Transverse colon (tissue), 3 donors: ENCODE measurements around the gene CPA1.

Source experiments
- CTCF ChIP-seq, 5 experiments: fragments of 200-600 bp in 3 of 5; fragments of 450-650 bp in 2 of 5; sonication (generic) in 3 of 5; IDR thresholded peaks; 1 replicate in 2 of 5; 2 replicates in 3 of 5; pipeline ENCODE4 v1.5.1; 2016 to 2017; ENCODE audit warnings: antibody characterized with exemption in 5 of 5, inconsistent platforms in 3 of 5, mild to moderate bottlenecking in 2 of 5, moderate library complexity in 1 of 5
- POLR2A ChIP-seq: fragments of 450-650 bp; IDR thresholded peaks from one replicate; pipeline ENCODE4 v1.6.1; 2016; ENCODE audit warnings: antibody characterized with exemption, mild to moderate bottlenecking, moderate library complexity

GRCh38 chr7:130393101-130393561 lies 12.8 kb downstream of the CPA1 start:
- no peak for TF ChIP-seq CTCF (IDR thresholded peaks at IDR 0.05)
- no peak for TF ChIP-seq POLR2A
